K562 (cell line): ENCODE data around the gene TMEM151A. TPM values are rescaled to one million over a fixed set of nuclear protein-coding genes. Genes with fewer than 3 reads are reported as not detected.
"Not testable (repeated sequence)": the region's sequence is repeated elsewhere in the genome, so short reads cannot be mapped to it uniquely, and the experiment has no call there.

Source experiments
- ATAC-seq: fragments of 200-7000 bp; cut with Tn5 transposase; 3 replicates; pipeline ENCODE4 v1.9.1; 2020; ENCODE audit warnings: moderate library complexity
- BruUV-seq: library from RNA; stranded (reverse); fragments of 400-500 nt; replicated peaks from 2 replicates; lab custom pipeline; 2021; lab: Mats Ljungman, UMichigan
- CTCF ChIA-PET: fragments of 300-600 bp; formaldehyde crosslinking; extraction: SDS; loops from one replicate; lab custom pipeline; 2021; ENCODE audit warnings: low intra/inter-chr PET ratio; lab: Yijun Ruan, JAX
- POLR2A ChIA-PET: fragments of 300-600, 350-650 bp; sonication (Branson Sonifier 250); formaldehyde crosslinking; extraction: SDS; loops from one replicate; lab custom pipeline; 2021; ENCODE audit warnings: antibody characterized with exemption, inconsistent platforms; lab: Yijun Ruan, JAX
- DNase-seq, 4 experiments: peaks; one replicate each; pipeline versions ENCODE4 v3.0.0 to v3.0.0-alpha.2; 2011 to 2018; ENCODE audit warnings: low spot score in 3 of 4, mixed read lengths in 3 of 4; ENCODE audit errors: extremely low read depth in 1 of 4
- FAIRE-seq: peaks from 2 replicates; lab custom pipeline; 2011; peaks lifted over from hg19 to GRCh38; lab: Jason Lieb, UNC
- H2AFZ ChIP-seq: 2 replicates; pipeline ENCODE4 v1.6.0; 2011; ENCODE audit warnings: low read depth, low read length, control low read depth, inconsistent platforms
- H3K27ac ChIP-seq: fragments of 200-600 bp; 3 replicates; pipeline ENCODE4 v1.8.0; 2011; ENCODE audit warnings: low read depth, mild to moderate bottlenecking, control low read depth, inconsistent platforms, low read length, moderate library complexity, mixed read lengths; ENCODE audit errors: extremely low read depth
- H3K27me3 ChIP-seq, 2 experiments: fragments of 300-600 bp in 1 of 2; 2 replicates in 1 of 2; 3 replicates in 1 of 2; pipeline versions ENCODE4 v1.6.0 to v1.8.0; 2011; ENCODE audit warnings: inconsistent platforms in 2 of 2, low read length in 2 of 2, mild to moderate bottlenecking in 1 of 2, mixed read lengths in 1 of 2, moderate library complexity in 1 of 2; ENCODE audit not compliant: control insufficient read depth in 2 of 2, insufficient read depth in 2 of 2
- H3K36me3 ChIP-seq: fragments of 300-600 bp; 3 replicates; pipeline ENCODE4 v1.8.0; 2011; ENCODE audit warnings: mild to moderate bottlenecking, low read length, inconsistent platforms; ENCODE audit not compliant: control insufficient read depth, insufficient read depth
- H3K4me1 ChIP-seq, 2 experiments: fragments of 200-600 bp in 1 of 2; replicated peaks in 1 of 2; 2 replicates in 1 of 2; 3 replicates in 1 of 2; pipeline versions ENCODE4 v1.5.1 to v1.8.0; 2011; ENCODE audit warnings: inconsistent platforms in 2 of 2, low read length in 2 of 2, mild to moderate bottlenecking in 1 of 2, mixed read lengths in 1 of 2, moderate library complexity in 1 of 2; ENCODE audit not compliant: control insufficient read depth in 2 of 2, insufficient read depth in 2 of 2
- H3K4me2 ChIP-seq: 2 replicates; pipeline ENCODE4 v1.6.1; 2011; ENCODE audit warnings: low read length, control low read depth, inconsistent platforms, mixed read lengths; ENCODE audit not compliant: insufficient read depth
- H3K4me3 ChIP-seq: fragments of 200-600 bp; sonication (generic), shearing (Covaris generic); 2 replicates; pipeline ENCODE4 v1.5.1; 2016; ENCODE audit warnings: control low read depth, inconsistent platforms
- H3K79me2 ChIP-seq: fragments of 200-600 bp; 3 replicates; pipeline ENCODE4 v1.8.0; 2011; ENCODE audit warnings: low read length, inconsistent platforms; ENCODE audit not compliant: control insufficient read depth, insufficient read depth
- H3K9ac ChIP-seq, 2 experiments: 2 replicates each; pipeline versions ENCODE4 v1.6.0 to v1.6.1; 2011; ENCODE audit warnings: low read depth in 2 of 2, low read length in 2 of 2, control low read depth in 1 of 2, inconsistent platforms in 1 of 2, mild to moderate bottlenecking in 1 of 2, mixed read lengths in 1 of 2; ENCODE audit not compliant: insufficient read depth in 1 of 2
- H3K9me1 ChIP-seq: one replicate; pipeline ENCODE4 v1.6.0; 2011; ENCODE audit warnings: inconsistent platforms, mild to moderate bottlenecking, low read length, moderate library complexity; ENCODE audit not compliant: control insufficient read depth, insufficient read depth
- H3K9me3 ChIP-seq: replicated peaks from 2 replicates; pipeline ENCODE4 v1.5.1; 2011; ENCODE audit warnings: low read depth, low read length, inconsistent platforms; ENCODE audit not compliant: control insufficient read depth, insufficient read depth
- H4K20me1 ChIP-seq: replicated peaks from 2 replicates; pipeline ENCODE4 v1.6.1; 2011; ENCODE audit warnings: low read length, inconsistent platforms, mixed read lengths; ENCODE audit not compliant: control insufficient read depth, insufficient read depth
- ATF3 ChIP-seq, 2 experiments: fragments of 450-650 bp in 1 of 2; sonication (generic) in 1 of 2; formaldehyde crosslinking in 1 of 2; IDR thresholded peaks in 1 of 2; conservative IDR thresholded peaks in 1 of 2; 2 replicates each; pipeline versions ENCODE4 v1.6.1 to v1.8.1; 2016 to 2023; ENCODE audit warnings: mild to moderate bottlenecking in 2 of 2, moderate library complexity in 2 of 2, inconsistent platforms in 1 of 2, missing genetic modification reagents in 1 of 2
- E2F4 ChIP-seq: sonication (generic); formaldehyde crosslinking; IDR thresholded peaks from 2 replicates; pipeline ENCODE4 v1.8.0; 2022; ENCODE audit warnings: mild to moderate bottlenecking, low read depth, missing genetic modification reagents
- PCBP1 ChIP-seq: fragments of 200-400 bp; formaldehyde crosslinking; IDR thresholded peaks from 2 replicates; pipeline ENCODE4 v1.6.1; 2018; ENCODE audit warnings: mild to moderate bottlenecking, low read depth, low read length; ENCODE audit not compliant: poor library complexity, severe bottlenecking
- PKNOX1 ChIP-seq: fragments of 450-650 bp; IDR thresholded peaks from 2 replicates; pipeline ENCODE4 v1.6.1; 2016
- SAP30 ChIP-seq: fragments of 200-600 bp; sonication (generic); IDR thresholded peaks from 2 replicates; pipeline ENCODE4 v1.6.1; 2012; ENCODE audit warnings: borderline replicate concordance, low read depth, mild to moderate bottlenecking, moderate library complexity, low read length, control low read depth, inconsistent platforms; ENCODE audit not compliant: insufficient read depth, poor library complexity, severe bottlenecking
- ZBTB2 ChIP-seq: fragments of 450-650 bp; IDR thresholded peaks from 2 replicates; pipeline ENCODE4 v1.6.1; 2016; ENCODE audit warnings: antibody characterized with exemption
- ZNF143 ChIP-seq: sonication (generic); formaldehyde crosslinking; IDR thresholded peaks from 2 replicates; pipeline ENCODE4 v1.9.0; 2022; ENCODE audit warnings: mild to moderate bottlenecking, missing genetic modification reagents
- ZNF146 ChIP-seq: IDR thresholded peaks from one replicate; pipeline ENCODE4 v1.6.1; 2018; ENCODE audit warnings: missing compliant biosample characterization; ENCODE audit not compliant: unreplicated experiment
- ZNF384 ChIP-seq: IDR thresholded peaks from 2 replicates; pipeline ENCODE4 v1.6.1; 2012; ENCODE audit warnings: low read depth, low read length, improper control_type of control experiment
- WGBS: fragments of 100-300 bp; shearing (Covaris generic); methylation state at CpG from one replicate; pipeline ENCODE4 v1.1.6; 2016; ENCODE audit warnings: low coverage, mixed read lengths; ENCODE audit not compliant: insufficient coverage; ENCODE audit errors: missing lambda C conversion rate; 5-methylcytosine and 5-hydroxymethylcytosine counted together
- in situ Hi-C: fragments of 300-500 bp; cut with MboI; formaldehyde crosslinking; loops from 4 replicates; pipeline ENCODE4 v1.15.0; 2018; ENCODE audit warnings: inconsistent platforms, mixed read lengths
- intact Hi-C: fragments of 100-400 bp; cut with micrococcal nuclease; formaldehyde crosslinking; loops from 2 replicates; pipeline ENCODE4 v1.14.2; 2022
- polyA plus RNA-seq, 8 experiments: library from polyadenylated mRNA; depleted of rRNA in 4 of 8; stranded (reverse) in 5 of 8; unstranded in 3 of 8; fragments of >200 nt; fragmentation: Nextera tagmentation in 2 of 8; fragmentation: Illumina TruSeq in 1 of 8; extraction: Ambion mirVana in 2 of 8; extraction: Trizol in 1 of 8; gene quantifications; 2 replicates each; pipeline versions ENCODE4 v1.2.1 to v1.2.3, GENCODE V29; 2011 to 2014; ENCODE audit warnings: inconsistent platforms in 1 of 8, missing spikeins in 1 of 8
- total RNA-seq, 7 experiments: library from RNA; depleted of rRNA in 6 of 7; stranded (reverse); fragments of >200 nt in 6 of 7; fragmentation: Illumina TruSeq in 2 of 7; extraction: Trizol in 2 of 7; gene quantifications; 2 replicates each; pipeline versions ENCODE4 v1.2.1 to v1.2.3, GENCODE V29; 2011 to 2021; ENCODE audit warnings: low replicate concordance in 1 of 7

TMEM151A gene
- total and polyA plus RNA-seq, 9 of the 15 experiments (the other 6 are each of a cell fraction or from before 2014, with no cell fraction given): not detected

GRCh38 chr11:66253081-66253480, 38.6 kb upstream of the TMEM151A start:
- 42% methylated on average over 6 of the region's 6 CpGs for WGBS
- DNase-seq, H3K79me2 ChIP-seq, H3K27ac ChIP-seq, H3K36me3 ChIP-seq, H2AFZ ChIP-seq, H3K9ac ChIP-seq, H4K20me1 ChIP-seq, H3K9me1 ChIP-seq, BruUV-seq, CTCF ChIA-PET, H3K4me2 ChIP-seq, intact Hi-C loops, H3K4me3 ChIP-seq, ATAC-seq, H3K27me3 ChIP-seq, in situ Hi-C loops, H3K9me3 ChIP-seq, FAIRE-seq: not testable (repeated sequence)
- H3K4me1 ChIP-seq: peaks cover 7 to 15% of the 10 kb centered on the region in 2 experiments; a peak in 4 of 5 replicates
- POLR2A ChIA-PET: interaction anchor here (0.7 kb wide), 1 partner anchor 28 kb away, joined by 4 read pairs; no protein-coding TSS in a partner anchor

GRCh38 chr11:66258473-66258893, 33.2 kb upstream of the TMEM151A start:
- H3K9me3 ChIP-seq: no peaks in the 10 kb centered on the region
- peaks cover 19% of the 10 kb centered on the region for H3K79me2 ChIP-seq
- H4K20me1 ChIP-seq: no peaks in the 10 kb centered on the region; the same call in 1 of the 2 replicates
- DNase-seq (no peak), FAIRE-seq (no peak), ATAC-seq (no peak)
- H3K9me1 ChIP-seq: no peaks in the 10 kb centered on the region
- ChIA-PET CTCF (no interaction called here), POLR2A (interaction anchor here (0.7 kb wide), 1 partner anchor 21 kb away, joined by 3 read pairs; no protein-coding TSS in a partner anchor)
- peak overlapping the region; percentile 99 for H2AFZ ChIP-seq
- H3K27me3 ChIP-seq: no peaks in the 10 kb centered on the region
- intact Hi-C loops (loop anchor here (1.0 kb wide), 1 partner anchor 36 kb away; no protein-coding TSS in a partner anchor), in situ Hi-C loops (no loop called here)
- H3K4me1 ChIP-seq: peaks cover 10 to 23% of the 10 kb centered on the region in 2 experiments; a peak in 4 of 5 replicates
- WGBS: 6% methylated on average over 23 of the region's 28 CpGs
- peaks cover 42% of the 10 kb centered on the region for H3K36me3 ChIP-seq
- peak overlapping the region; percentile 100 for H3K4me3 ChIP-seq
- H3K27ac ChIP-seq: peak overlapping the region; percentile 68
- BruUV-seq: no TSS peak
- peak overlapping the region; percentile 96 for H3K4me2 ChIP-seq
- peak overlapping the region; percentile 82 to 96 for H3K9ac ChIP-seq
- TF ChIP-seq ZNF143 (CRISPR knock-in tag) (0 out of 2 replicates have a peak, but pooled peaks have one; percentile 6), PCBP1 (peak; percentile 22), ZNF384 (no peak), ZBTB2 (0 out of 2 replicates have a peak, but pooled peaks have one; percentile 1), ZNF146 (CRISPR knock-in tag) (no peak), SAP30 (no peak), ATF3 (IDR thresholded peaks at IDR 0.05) (no peak), ATF3 (CRISPR knock-in tag; conservative IDR thresholded peaks at IDR 0.05) (no peak), PKNOX1 (no peak), E2F4 (no peak)
